A549 (cell line): ENCODE measurements around the gene STAB2.

Experiments
- CHD2 ChIP-seq: fragments of 150-350 bp; IDR thresholded peaks from 2 replicates; pipeline ENCODE4 v1.6.1; 2014; ENCODE audit warnings: low read length; ENCODE audit not compliant: partially characterized antibody
- CTCF ChIP-seq: fragments of >200 bp; sonication (Bioruptor Twin); formaldehyde crosslinking; IDR thresholded peaks from 3 replicates; pipeline ENCODE4 v1.5.1; 2016
- EP300 ChIP-seq, 2 experiments: fragments of >200 bp; sonication (Bioruptor Twin); formaldehyde crosslinking; IDR thresholded peaks; 2 replicates in 1 of 2; 3 replicates in 1 of 2; pipeline ENCODE4 v1.6.1; 2016 to 2017
- MYC ChIP-seq: IDR thresholded peaks from 2 replicates; pipeline ENCODE4 v1.6.1; 2012; ENCODE audit warnings: mild to moderate bottlenecking, inconsistent platforms, low read length, improper control_type of control experiment, borderline replicate concordance
- REST ChIP-seq: fragments of 200-600 bp; sonication (generic); IDR thresholded peaks from 2 replicates; pipeline ENCODE4 v1.6.1; 2016; ENCODE audit warnings: antibody characterized with exemption, mild to moderate bottlenecking, moderate library complexity

GRCh38 chr12:103671367-103671766, 84.3 kb downstream of the STAB2 start:
- TF ChIP-seq MYC (no peak), CTCF (no peak), CHD2 (no peak), EP300 (IDR thresholded peaks at IDR 0.05) (no peak), REST (no peak)
